MV-4-11 (cell line): ENCODE measurements around the gene TNFAIP8L2.

Experiments
- DNase-seq: peaks from one replicate; lab custom pipeline; 2025; lab: John Stamatoyannopoulos, UW

The TNFAIP8L2 gene

GRCh38 chr1:151156515-151156819 is at the start of gene TNFAIP8L2:
Gene TNFAIP8L2, plus strand, starts transcription at chr1:151156649. Its CDS starts 2,049 bp downstream, at chr1:151158698.
- peak; percentile 88 for DNase-seq

DNA sequence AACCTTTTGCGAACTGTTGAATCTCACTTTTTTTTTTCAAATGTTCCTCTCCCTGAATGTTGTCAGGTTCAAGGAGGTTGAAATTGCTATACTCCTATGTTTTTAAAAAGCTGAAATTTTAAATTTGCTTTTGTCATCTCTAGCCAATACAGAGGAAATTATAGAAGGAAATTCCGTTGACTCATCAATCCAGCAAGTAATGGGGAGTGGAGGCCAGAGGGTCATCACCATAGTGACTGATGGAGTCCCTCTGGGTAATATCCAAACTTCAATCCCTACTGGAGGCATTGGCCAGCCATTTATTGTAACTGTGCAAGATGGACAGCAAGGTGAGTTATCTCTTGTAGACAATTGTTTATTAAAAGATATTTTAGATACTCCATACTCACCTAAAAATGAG is 49.6 kb upstream of the TNFAIP8L2 start:
- DNase-seq: no peak

- DNase-seq: peak; percentile 64
These were observed 48.1 kb upstream of the TNFAIP8L2 start for GRCh38 chr1:151108331-151108730.

DNA sequence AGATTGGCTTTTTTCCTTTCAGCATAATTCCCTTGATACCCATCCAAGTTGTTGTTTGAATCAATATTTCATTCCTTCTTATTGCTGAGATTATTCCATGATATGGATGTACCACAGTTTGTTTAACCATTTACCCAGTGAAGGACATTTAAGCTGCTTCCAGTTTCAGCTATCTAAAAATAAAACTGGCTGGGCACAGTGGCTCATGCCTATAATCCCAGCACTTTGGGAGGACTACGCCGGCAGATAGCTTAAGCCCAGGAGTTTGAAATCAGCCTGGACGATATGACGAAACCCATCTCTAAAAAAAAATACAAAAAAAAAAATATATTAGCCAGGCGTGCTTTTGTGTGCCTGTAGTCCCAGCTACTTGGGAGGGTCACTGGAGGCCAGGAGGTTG is 42.6 kb upstream of the TNFAIP8L2 start:
- peak; percentile 6 for DNase-seq

DNA sequence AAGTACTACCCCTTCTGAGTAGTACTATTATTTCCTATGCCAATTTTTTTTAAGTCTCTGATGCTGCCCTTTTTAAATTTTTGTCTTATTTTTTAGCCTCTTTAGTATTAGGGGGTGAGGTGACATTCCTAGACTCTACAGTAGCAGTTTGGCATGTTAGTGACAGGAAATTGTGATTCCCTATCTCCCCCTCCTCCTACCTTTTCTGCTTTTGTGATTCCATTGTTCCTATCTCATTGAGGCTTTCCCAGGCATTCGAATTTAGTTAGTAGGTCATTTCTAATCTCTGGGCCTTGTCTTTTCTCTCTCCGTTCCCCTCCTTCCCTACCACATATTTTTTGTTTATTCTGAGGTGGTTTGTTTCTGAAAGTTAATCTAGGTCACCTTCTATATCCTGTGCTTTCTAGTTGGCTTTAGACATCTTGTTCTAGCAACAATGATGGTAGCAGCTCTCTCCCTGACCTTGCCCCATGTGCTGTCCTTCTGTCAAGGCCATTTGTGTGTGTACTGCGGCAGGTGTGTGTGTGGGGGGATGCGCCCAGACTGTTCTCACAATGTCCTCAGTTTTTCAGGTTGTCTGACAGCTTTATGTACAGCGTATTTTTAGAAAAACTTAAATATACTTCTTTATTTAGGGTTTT is 31.6 kb upstream of the TNFAIP8L2 start:
- no peak for DNase-seq

GRCh38 chr1:151128800-151129199 is 27.6 kb upstream of the TNFAIP8L2 start:
- DNase-seq: no peak

- no peak for DNase-seq
These were observed 25.4 kb upstream of the TNFAIP8L2 start for GRCh38 chr1:151130987-151131586.

DNA sequence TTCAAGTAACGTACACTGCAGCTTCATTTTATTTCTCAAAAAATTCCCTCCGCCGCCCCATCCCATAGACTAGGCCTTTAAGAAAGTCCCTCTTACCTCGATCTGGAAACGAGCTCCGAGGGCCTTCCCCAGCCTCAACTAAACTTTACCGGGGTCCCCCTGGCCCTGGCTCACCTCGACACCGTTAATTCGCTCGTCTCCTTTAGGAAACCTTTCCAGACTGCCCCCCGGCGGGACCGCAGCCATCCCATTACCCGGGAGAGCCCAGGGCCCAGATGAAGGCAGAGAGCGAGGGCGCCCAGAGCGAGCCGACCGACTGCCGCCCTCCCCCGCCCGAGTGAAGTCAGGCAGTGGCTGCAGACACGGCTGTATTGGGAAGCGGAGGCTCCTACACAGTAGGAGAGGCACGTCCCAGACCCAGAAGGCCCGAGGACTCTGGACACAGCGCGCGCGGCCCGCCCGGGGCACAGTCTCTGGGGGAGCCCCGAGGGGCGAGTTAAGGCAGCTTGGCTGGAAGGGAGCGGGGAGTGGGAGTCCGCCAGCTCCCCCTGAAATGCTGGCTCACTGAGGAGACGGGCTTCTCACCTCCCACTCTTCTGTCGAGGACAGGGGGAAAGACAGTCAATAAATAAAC is 24.6 kb upstream of the TNFAIP8L2 start:
- DNase-seq: no peak

GRCh38 chr1:151132335-151133017 is 24.0 kb upstream of the TNFAIP8L2 start:
- no peak for DNase-seq

- DNase-seq: no peak
These were observed 23.2 kb upstream of the TNFAIP8L2 start for GRCh38 chr1:151133018-151133806.

DNA sequence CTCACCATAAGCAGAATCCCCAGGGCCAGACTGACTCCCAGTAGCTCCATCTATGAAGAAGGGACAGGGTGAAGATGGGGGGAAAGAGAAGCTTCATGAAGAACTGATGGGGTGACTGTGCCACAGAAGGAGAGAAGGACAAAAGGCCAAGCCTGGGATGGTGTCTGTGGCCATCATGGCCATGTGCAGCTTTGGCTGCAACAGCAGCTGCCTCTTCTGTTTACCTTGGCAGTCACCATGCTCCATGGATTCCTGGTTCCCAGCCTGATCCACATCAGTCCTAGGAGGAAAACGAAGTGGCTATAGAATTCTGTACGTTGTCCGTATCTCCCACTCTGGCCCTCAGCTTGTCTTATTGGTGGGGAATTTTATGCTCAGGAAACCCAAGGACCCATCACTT is 22.1 kb upstream of the TNFAIP8L2 start:
- DNase-seq: no peak

GRCh38 chr1:151134991-151135390 is 21.5 kb upstream of the TNFAIP8L2 start:
- no peak for DNase-seq

GRCh38 chr1:151135433-151136385 is 20.7 kb upstream of the TNFAIP8L2 start:
- DNase-seq: no peak

DNA sequence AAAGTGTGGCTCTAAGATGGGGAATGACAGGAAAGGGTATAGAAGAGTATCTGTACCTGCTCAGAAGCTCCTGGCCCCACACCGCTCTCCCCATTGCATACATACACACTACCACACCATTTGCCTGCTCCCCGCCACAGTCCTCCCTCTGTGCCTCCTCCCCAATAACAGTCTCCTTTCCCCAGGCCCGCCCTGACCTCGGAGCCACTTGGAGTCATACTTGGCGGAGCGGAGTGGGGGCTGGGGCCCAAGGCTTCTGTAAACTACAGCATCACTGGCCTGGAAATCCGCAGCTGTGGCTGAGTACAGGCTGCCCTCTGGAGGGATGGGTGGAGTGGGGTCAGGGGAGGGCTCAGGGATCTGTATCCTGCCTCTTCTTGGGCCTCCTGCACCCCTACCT is 18.7 kb upstream of the TNFAIP8L2 start:
- no peak for DNase-seq

GRCh38 chr1:151142411-151143056 is 13.9 kb upstream of the TNFAIP8L2 start:
- no peak for DNase-seq

DNA sequence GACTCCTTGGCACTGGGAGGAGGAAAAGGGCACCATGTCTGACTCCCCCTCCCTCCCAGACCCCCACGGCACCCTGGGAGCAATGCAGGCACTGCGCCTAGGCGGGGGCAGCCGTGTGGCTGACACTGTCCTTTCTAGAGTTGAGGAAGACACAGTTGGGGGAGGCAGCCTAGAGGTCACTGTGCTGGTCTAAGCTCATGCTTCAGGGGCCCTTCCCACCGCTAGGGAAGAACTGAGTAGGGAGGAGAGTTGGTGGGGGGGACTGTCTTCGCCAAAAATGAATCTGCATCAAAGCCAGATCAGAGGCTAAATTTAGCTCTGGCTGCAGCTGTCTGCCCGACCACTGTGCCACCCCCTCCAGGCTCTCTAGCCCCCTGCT is 13.4 kb upstream of the TNFAIP8L2 start:
- DNase-seq: no peak

DNA sequence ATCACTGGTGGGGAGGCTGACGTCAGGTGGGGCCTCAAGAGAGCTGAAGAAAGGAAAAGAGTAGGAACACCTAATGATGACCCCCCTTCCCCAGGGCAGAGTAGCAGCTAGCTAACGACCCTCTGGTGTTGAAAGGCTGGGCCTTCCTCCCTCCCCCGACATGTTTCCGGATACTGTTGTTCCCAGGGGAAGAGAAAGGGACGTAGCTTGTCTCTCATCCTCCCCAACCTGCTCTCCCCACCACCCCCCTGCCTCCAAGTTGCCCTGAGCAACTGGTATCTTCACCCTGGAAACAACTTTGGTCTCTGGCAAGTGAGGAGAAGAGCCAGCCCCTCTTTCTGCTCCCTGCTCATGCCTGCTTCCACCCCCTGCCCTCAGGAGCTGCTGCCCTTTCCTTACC is 12.5 kb upstream of the TNFAIP8L2 start:
- no peak for DNase-seq

DNA sequence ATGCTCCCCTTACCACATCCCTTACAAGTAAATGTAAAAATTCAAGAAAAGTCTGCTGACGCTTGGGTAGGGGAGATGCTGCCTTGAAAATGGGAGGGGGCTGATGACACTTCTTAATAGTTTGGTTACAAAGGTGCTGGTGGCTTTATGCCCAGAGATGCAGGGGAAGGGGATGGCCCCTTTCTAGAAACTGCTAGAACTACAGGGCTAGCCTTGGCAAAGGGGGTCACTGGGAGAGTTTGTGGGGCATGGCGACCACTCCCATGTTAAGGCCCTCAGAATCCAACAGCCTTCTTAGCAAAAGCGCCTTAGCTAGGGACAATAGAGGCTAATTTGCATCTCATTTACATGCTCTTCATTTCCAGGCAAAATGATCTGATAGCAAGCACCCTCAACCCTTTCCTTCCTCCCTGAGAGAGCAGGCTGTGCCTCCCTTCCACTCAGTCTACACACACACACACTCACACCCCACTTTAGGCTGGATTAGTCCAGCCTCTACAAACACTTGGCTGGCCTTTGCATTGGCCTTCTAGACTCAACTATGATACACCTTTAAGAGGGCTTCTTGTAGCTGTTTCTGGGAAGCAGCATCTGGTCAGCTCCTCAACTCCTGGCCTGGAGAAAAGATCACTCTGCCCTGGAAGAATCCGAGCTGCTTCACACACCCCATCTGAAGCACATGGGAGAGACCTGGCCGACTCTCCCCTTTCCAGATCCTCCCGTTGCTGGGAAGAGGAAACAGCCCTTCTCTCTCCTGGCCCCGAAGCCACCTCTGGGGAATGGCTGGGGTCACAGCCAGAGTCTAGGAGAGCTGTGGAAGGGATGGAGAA is 11.8 kb upstream of the TNFAIP8L2 start:
- no peak for DNase-seq

GRCh38 chr1:151145304-151146071 is 11.0 kb upstream of the TNFAIP8L2 start:
- DNase-seq: no peak
